Prostate gland (tissue), 2 donors: Measurements from ENCODE around the gene ADCY6.

Source experiments
- POLR2A ChIP-seq: fragments of 450-650 bp; IDR thresholded peaks from one replicate; pipeline ENCODE4 v1.6.1; 2016; ENCODE audit warnings: antibody characterized with exemption, mild to moderate bottlenecking
- POLR2AphosphoS5 ChIP-seq: sonication (generic); formaldehyde crosslinking; IDR thresholded peaks from one replicate; pipeline ENCODE4 v1.6.1; 2017; ENCODE audit warnings: antibody characterized with exemption
- TF ChIP-seq, protein P1 (sequence below), 4 experiments: fragments of 200-600 bp in 2 of 4; fragments of 450-650 bp in 2 of 4; sonication (generic) in 2 of 4; IDR thresholded peaks; 1 replicate in 3 of 4; 2 replicates in 1 of 4; pipeline ENCODE4 v1.5.1; 2016 to 2019; ENCODE audit warnings: antibody characterized with exemption in 4 of 4, mild to moderate bottlenecking in 2 of 4, moderate library complexity in 2 of 4

DNA sequence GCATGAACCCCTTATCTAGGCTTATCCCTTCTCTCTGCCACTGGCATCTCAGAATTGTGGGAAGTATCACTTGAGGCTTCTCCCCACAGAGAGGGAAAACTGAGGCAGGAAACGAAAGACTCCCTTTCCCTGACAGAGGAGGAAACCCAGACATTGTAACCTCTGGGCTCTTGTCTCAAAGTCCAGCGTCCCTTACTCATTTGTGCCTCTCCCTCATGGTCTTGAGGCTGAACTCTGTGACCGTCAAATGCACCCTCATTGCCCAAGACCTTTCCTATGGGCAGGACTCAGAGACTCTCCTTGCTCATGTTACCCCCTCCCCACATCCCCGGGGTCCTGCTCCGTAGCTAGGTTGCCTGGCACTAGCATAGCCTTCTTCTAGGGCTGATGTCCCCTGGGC lies 33.2 kb upstream of the ADCY6 start:
- TF ChIP-seq, protein P1, sequence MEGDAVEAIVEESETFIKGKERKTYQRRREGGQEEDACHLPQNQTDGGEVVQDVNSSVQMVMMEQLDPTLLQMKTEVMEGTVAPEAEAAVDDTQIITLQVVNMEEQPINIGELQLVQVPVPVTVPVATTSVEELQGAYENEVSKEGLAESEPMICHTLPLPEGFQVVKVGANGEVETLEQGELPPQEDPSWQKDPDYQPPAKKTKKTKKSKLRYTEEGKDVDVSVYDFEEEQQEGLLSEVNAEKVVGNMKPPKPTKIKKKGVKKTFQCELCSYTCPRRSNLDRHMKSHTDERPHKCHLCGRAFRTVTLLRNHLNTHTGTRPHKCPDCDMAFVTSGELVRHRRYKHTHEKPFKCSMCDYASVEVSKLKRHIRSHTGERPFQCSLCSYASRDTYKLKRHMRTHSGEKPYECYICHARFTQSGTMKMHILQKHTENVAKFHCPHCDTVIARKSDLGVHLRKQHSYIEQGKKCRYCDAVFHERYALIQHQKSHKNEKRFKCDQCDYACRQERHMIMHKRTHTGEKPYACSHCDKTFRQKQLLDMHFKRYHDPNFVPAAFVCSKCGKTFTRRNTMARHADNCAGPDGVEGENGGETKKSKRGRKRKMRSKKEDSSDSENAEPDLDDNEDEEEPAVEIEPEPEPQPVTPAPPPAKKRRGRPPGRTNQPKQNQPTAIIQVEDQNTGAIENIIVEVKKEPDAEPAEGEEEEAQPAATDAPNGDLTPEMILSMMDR (IDR thresholded peaks at IDR 0.05) = no peak
- TF ChIP-seq POLR2A (no peak), POLR2AphosphoS5 (no peak)
